PFSK-1 (cell line): ENCODE results near the gene IFRD1.

ENCODE experiments used
- FOXP2 ChIP-seq: optimal IDR thresholded peaks from 2 replicates; pipeline ENCODE3; 2011; ENCODE audit warnings: borderline replicate concordance, control low read depth, inconsistent platforms; ENCODE audit not compliant: insufficient read depth; ENCODE audit errors: extremely low read length, extremely low read depth
- REST ChIP-seq, 2 experiments: IDR thresholded peaks; 2 replicates each; pipeline versions ENCODE4 v1.6.1 to v1.8.0; 2011 to 2012; ENCODE audit warnings: low read depth in 2 of 2, low read length in 2 of 2, control low read depth in 1 of 2, inconsistent platforms in 1 of 2, mild to moderate bottlenecking in 1 of 2, moderate library complexity in 1 of 2; ENCODE audit not compliant: insufficient read depth in 1 of 2

GRCh38 chr7:112501801-112502503 lies 51.7 kb downstream of the IFRD1 start:
- TF ChIP-seq REST (IDR thresholded peaks at IDR 0.05; ENCODE audit: insufficient read depth in 1 of 2, low read depth in 2 of 2, low read length in 2 of 2) (no peak), FOXP2 (no peak)
